Omental fat pad (tissue), 4 donors: ENCODE measurements around the gene PLCXD3. TPM values are rescaled to one million over a fixed set of nuclear protein-coding genes. Genes with fewer than 3 reads are reported as not detected.

Source experiments
- ATAC-seq: fragments of 150-250 bp; one replicate; pipeline ENCODE4 v1.9.1; 2016; ENCODE audit warnings: mild to moderate bottlenecking, moderate library complexity; ENCODE audit not compliant: low FRiP score
- DNase-seq: peaks from one replicate; pipeline ENCODE4 v3.0.0-alpha.2; 2019; ENCODE audit warnings: low spot score
- total RNA-seq, 4 donors: library from RNA; depleted of rRNA; stranded (reverse); fragments of >200 nt; gene quantifications; one replicate each; pipeline ENCODE4 v1.1.0, GENCODE V29; 2016
- TF ChIP-seq, protein P1 (sequence below), 3 donors: fragments of 450-650 bp; IDR thresholded peaks; one replicate each; pipeline ENCODE4 v1.5.1; 2016 to 2017; ENCODE audit warnings: antibody characterized with exemption in 3 of 3, mild to moderate bottlenecking in 3 of 3, moderate library complexity in 2 of 3

Gene PLCXD3
- total RNA-seq, 4 donors from 2014 or later = 2.5 to 12.1 (median 6.4) TPM

DNA sequence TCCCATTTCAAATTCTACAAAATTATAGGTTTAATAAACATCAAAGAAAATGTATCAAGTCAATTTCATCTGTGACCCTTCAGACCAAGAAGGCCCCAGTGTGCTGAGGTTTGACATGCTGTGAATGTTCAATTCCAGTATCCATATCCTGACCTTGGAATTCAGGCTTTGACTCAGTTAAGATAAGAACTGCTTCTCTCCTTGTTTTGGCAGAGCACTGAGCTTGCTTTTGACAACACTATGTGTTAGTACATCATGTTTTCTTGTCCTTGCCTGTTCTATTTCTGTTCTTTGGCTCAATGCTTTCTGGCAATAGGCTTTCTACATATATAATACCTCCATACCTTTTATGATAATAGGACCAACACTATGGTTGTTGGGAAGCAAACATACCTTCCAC, 105.6 kb downstream of the PLCXD3 start:
- DNase-seq (no peak), ATAC-seq (no peak)
- TF ChIP-seq, protein P1, sequence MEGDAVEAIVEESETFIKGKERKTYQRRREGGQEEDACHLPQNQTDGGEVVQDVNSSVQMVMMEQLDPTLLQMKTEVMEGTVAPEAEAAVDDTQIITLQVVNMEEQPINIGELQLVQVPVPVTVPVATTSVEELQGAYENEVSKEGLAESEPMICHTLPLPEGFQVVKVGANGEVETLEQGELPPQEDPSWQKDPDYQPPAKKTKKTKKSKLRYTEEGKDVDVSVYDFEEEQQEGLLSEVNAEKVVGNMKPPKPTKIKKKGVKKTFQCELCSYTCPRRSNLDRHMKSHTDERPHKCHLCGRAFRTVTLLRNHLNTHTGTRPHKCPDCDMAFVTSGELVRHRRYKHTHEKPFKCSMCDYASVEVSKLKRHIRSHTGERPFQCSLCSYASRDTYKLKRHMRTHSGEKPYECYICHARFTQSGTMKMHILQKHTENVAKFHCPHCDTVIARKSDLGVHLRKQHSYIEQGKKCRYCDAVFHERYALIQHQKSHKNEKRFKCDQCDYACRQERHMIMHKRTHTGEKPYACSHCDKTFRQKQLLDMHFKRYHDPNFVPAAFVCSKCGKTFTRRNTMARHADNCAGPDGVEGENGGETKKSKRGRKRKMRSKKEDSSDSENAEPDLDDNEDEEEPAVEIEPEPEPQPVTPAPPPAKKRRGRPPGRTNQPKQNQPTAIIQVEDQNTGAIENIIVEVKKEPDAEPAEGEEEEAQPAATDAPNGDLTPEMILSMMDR (IDR thresholded peaks at IDR 0.05) = no peak

DNA sequence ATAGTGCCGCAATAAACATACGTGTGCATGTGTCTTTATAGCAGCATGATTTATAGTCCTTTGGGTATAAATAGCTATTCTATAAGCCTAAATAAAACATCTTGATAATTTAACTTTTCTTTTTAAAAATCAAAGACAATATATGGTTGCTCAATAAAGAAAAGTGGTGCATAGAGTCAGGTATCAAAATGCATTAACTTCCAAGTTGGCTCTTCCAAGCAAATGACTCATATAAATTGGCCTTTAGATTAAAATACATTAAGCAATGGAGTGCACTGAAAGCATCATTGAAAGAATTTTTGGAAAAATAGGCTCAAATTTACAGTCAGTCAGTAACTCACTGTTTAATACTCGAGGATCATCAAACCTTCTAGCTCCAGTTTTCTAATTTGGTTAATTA, 106.6 kb downstream of the PLCXD3 start:
- DNase-seq (no peak), ATAC-seq (no peak)
- TF ChIP-seq, protein P1 (IDR thresholded peaks at IDR 0.05) = no peak

DNA sequence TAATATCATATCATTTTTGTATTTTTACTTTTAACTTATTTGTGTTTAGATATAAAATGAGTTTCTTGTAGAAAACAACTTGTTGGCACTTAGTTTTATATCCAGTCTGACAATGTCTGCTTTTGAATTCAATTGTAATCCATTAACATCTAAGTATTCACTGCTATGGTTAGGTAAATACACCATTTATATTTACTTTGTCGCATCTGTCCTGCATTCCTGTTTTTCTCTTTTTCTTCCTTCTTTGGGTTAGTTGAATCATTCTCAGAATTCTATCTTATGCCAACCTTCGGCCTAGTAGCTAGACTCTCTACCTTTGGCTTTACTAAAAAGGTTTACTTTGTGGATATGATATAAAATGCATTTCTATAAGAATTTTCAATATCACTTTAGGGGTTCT, 107.6 kb downstream of the PLCXD3 start:
- DNase-seq (no peak), ATAC-seq (no peak)
- TF ChIP-seq, protein P1 (IDR thresholded peaks at IDR 0.05) = no peak

DNA sequence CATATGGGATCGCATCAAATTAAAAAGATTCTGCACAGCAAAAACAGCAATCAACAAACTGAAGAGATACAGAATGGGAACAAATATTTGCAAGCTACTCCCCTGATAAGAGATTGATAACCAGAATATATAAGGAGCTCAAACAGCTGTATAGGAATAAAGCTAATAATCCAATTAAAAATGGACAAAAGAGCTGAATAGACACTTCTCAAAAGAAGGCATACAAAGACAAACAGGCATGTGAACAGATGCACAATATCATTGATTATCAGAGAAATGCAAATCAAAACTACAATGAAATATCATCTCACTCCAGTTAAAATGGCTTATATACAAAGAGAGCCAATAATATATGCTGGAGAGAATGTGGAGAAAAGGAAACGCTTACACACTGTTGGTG, 110.6 kb downstream of the PLCXD3 start:
- ATAC-seq (no peak), DNase-seq (no peak)
- TF ChIP-seq, protein P1 (IDR thresholded peaks at IDR 0.05) = no peak

- ATAC-seq (no peak), DNase-seq (no peak)
These were observed 118.4 kb downstream of the PLCXD3 start for GRCh38 chr5:41392016-41392415.

DNA sequence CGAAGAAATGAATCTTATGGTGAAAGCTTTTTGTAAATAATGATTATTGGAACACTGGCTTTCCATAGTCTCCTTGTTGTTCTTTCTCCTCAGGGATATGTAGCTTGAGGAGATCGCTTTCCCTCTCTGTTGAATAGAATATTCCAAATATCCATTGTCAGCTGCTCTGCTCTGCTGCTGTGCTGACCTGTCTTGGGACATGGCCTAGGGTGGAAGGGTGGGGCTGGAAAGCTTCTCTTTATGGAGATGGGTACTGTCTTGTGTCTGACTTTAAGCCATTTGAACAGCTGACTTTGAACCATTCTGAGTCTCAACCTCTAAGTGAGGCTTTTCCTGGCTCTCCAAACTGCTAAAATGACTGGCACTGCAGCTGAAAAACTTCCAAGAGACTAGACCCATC, 135.8 kb downstream of the PLCXD3 start:
- no peak for DNase-seq
- TF ChIP-seq, protein P1 (IDR thresholded peaks at IDR 0.05) = no peak
- no peak for ATAC-seq

More at GRCh38 chr5:41392016-41392415, 118.4 kb downstream of the PLCXD3 start:
- TF ChIP-seq, protein P1 (IDR thresholded peaks at IDR 0.05) = no peak

DNA sequence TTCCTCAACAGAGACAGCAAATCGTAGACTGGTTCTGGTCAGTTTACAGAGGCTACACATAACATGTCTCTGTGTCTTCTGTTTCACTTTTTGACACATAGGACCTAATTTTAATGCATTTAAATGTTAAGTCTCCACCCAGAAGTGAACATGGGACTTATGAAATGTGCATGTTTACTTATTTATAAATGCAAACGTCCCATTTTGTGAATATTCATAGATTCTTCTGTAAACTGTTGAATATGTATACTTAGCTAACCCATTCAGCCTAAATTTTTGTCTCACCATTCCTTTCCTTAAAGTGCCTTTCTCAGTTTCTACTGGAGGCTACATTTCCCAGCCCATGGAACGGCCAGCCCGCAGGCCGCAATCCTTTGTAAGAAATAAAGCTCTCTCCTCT, 137.2 kb downstream of the PLCXD3 start:
- DNase-seq = no peak
- TF ChIP-seq, protein P1 (IDR thresholded peaks at IDR 0.05) = no peak
- ATAC-seq = no peak
